Measurements from ENCODE around the gene EEF1AKMT4.

Gene EEF1AKMT4

GRCh38 chr3:184305577-184305976, 56.1 kb downstream of the EEF1AKMT4 start:
- DNase-seq, result no peak

DNA sequence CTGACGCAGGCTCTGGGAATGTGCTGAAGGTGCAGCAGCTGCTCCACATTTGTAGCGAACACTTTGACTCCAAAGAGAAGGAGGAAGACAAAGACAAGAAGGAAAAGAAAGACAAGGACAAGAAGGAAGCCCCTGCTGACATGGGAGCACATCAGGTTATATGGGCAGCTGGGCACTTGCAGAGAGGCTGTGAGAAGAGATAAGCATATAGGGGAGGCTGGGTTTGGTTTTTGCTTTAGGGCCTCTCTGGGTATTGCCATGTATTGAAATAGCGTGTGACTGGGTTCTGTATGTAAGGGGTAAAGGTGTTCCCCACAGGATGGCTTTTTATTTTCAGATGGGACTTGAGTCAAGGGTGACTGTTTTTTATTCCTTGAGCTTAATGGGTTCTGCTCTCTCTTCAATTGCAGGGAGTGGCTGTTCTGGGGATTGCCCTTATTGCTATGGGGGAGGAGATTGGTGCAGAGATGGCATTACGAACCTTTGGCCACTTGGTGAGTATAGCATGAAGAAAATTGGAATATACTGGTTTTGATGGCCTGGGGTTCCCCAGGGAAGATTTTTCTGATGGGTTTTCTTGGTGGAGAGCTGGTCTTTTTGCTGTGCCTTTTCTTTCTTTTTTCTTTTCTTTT, 57.0 kb downstream of the EEF1AKMT4 start:
- no peak for DNase-seq

DNA sequence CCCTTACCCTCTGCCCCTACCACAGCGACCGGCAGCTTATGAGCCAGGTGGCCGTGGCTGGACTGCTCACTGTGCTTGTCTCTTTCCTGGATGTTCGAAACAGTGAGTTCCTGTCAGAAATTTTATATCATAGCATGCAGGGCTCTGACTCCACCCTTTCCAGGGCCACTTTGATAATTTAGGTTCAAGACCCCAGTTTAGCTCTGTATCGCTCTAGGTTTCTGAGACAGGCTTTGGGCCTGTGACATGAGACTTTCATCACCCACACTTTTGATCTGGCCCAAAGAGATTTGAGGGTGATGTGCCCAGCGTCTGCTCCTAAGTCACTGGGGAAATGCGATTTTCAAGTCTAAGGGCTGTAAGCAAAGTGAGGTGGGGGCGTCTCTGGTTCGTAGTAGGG, 58.4 kb downstream of the EEF1AKMT4 start:
- DNase-seq, result no peak

Data from NCI-H1930 (cell line).